Fibroblast of villous mesenchyme (primary cell): ENCODE measurements around the gene MUC5AC. TPM values are rescaled to one million over a fixed set of nuclear protein-coding genes. Genes with fewer than 3 reads are reported as not detected.

Experiments
- DNase-seq: peaks from one replicate; pipeline ENCODE4 v3.0.0-alpha.2; 2010; ENCODE audit warnings: low read depth
- H3K4me3 ChIP-seq: 2 replicates; pipeline ENCODE4 v1.5.1; 2011; ENCODE audit warnings: low read depth, mild to moderate bottlenecking, low read length
- total RNA-seq: library from RNA; depleted of rRNA; stranded (reverse); fragments of >200 nt; gene quantifications from 2 replicates; pipeline ENCODE4 v1.2.3, GENCODE V29; 2012
- TF ChIP-seq, protein P1 (sequence below): IDR thresholded peaks from 2 replicates; pipeline ENCODE4 v1.5.1; 2012; ENCODE audit warnings: low read depth, mild to moderate bottlenecking, low read length; ENCODE audit not compliant: insufficient read depth

MUC5AC gene
- total RNA-seq, 1 donor = not detected

DNA sequence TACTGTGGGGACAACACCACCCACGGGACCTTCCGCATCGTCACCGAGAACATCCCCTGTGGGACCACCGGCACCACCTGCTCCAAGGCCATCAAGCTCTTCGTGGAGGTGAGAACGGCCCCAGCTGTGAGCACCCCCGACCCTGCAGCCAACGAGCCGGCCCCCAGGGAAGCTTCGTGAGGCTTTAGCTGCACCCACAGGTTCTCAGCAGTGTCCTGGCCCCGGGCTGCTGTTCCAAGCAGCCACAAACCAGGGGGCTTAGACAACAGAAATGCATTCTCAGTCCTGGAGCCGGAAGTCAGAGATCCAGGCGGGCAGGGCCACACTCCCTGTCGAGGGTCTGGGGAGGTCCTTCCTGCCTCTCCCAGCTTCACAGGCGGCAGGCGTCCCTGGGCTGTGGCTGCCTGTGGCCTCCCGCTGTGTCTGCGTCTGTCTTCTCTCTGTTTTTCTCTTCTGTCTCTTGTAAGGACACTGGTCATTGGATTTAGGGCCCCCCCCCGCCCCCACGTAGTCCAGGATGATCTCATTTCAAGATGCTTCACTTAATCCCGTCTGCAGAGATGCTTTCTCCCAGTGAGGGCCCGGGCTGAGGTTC, 77.7 kb downstream of the MUC5AC start:
- DNase-seq = no peak
- TF ChIP-seq, protein P1, sequence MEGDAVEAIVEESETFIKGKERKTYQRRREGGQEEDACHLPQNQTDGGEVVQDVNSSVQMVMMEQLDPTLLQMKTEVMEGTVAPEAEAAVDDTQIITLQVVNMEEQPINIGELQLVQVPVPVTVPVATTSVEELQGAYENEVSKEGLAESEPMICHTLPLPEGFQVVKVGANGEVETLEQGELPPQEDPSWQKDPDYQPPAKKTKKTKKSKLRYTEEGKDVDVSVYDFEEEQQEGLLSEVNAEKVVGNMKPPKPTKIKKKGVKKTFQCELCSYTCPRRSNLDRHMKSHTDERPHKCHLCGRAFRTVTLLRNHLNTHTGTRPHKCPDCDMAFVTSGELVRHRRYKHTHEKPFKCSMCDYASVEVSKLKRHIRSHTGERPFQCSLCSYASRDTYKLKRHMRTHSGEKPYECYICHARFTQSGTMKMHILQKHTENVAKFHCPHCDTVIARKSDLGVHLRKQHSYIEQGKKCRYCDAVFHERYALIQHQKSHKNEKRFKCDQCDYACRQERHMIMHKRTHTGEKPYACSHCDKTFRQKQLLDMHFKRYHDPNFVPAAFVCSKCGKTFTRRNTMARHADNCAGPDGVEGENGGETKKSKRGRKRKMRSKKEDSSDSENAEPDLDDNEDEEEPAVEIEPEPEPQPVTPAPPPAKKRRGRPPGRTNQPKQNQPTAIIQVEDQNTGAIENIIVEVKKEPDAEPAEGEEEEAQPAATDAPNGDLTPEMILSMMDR = no peak
- H3K4me3 ChIP-seq = no peak overlapping the region

DNA sequence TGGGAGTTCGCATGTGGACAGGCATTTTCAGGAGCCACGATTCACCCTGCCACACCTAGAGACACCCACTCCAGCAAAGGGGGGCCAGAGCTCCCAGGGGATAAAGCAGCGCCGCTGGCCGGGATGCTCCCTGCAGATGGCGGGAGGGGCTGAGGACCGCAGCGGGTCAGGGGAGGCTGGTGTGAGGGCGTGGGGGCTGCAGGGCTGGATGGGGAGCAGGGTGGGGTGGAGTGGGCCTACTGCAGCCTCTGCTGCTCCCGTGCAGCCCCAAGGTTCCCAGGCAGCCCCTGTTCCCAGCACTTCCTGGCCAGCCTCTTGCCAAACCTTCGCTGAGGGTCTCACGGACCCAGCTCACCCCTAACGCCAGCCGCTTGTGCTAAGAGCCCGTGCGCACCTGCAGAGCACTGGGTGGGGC, 78.2 kb downstream of the MUC5AC start:
- no peak for DNase-seq
- TF ChIP-seq, protein P1 = no peak
- H3K4me3 ChIP-seq = no peak overlapping the region

DNA sequence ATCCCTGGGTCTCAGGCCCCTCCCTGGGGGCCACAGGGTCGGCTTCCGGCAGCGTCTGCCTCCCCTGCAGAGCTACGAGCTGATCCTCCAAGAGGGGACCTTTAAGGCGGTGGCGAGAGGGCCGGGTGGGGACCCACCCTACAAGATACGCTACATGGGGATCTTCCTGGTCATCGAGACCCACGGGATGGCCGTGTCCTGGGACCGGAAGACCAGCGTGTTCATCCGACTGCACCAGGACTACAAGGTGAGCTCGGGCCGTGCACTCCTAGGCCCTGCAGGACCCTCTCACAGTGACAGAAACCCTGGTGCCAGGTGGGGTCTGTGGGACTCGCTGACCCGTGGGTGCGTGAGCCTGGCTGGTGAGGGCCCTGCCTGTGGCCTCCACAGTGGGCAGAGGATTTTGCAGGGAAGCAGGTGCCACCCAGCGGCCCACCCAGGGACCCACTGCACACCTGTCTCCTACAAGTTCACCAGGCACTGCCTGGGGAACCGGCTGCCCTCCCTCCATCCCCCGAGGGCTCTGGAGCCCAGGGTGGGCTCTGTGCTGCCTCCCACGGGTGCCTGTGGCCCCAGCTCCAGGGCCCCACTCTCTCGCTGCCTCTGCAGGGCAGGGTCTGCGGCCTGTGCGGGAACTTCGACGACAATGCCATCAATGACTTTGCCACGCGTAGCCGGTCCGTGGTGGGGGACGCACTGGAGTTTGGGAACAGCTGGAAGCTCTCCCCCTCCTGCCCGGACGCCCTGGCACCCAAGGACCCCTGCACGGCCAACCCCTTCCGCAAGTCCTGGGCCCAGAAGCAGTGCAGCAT, 78.8 kb downstream of the MUC5AC start:
- no peak for DNase-seq
- no peak overlapping the region for H3K4me3 ChIP-seq
- TF ChIP-seq, protein P1 = no peak

DNA sequence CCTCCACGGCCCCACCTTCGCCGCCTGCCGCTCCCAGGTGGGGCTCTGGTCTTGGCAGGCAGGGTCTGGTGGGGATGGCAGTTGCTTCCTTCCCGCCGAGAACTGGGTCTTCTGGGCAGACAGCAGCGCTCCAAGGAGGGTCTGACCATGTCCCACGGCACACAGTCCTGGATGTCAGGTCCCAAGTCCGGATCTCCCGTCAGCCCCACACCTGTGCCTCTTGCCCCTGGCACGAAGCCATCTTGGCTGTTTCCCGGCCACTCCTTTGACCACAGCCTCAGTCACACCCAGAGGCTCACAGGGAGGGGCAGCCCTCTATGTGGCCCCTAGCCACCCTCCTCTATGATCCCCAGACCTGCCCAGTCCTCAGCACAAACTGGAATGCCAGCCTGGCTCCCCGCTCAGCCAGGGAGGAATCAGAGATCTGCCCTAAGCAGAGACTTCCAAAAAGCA, 79.4 kb downstream of the MUC5AC start:
- DNase-seq = no peak
- TF ChIP-seq, protein P1 = no peak
- no peak overlapping the region for H3K4me3 ChIP-seq

DNA sequence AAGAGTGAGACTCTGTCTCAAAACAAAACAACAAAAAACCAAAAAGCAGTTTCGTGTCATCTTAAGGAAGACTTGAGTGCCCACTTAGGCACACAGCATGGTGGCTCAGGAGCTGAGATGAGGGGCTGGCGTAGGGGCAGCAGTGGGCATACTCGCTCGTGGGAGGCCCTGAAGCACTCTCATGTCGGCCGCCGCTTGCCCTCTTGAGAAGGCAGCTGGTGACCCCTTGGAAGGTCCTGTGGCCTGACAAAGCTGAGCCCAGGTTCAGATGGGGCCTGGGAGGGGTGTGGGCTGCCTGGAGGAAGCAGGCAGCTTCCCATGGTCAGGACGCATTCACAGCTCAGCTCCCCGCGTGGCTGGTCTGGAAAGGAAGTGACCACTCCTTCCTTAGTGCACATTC, 80.1 kb downstream of the MUC5AC start:
- no peak overlapping the region for H3K4me3 ChIP-seq
- DNase-seq = no peak
- TF ChIP-seq, protein P1 = no peak

DNA sequence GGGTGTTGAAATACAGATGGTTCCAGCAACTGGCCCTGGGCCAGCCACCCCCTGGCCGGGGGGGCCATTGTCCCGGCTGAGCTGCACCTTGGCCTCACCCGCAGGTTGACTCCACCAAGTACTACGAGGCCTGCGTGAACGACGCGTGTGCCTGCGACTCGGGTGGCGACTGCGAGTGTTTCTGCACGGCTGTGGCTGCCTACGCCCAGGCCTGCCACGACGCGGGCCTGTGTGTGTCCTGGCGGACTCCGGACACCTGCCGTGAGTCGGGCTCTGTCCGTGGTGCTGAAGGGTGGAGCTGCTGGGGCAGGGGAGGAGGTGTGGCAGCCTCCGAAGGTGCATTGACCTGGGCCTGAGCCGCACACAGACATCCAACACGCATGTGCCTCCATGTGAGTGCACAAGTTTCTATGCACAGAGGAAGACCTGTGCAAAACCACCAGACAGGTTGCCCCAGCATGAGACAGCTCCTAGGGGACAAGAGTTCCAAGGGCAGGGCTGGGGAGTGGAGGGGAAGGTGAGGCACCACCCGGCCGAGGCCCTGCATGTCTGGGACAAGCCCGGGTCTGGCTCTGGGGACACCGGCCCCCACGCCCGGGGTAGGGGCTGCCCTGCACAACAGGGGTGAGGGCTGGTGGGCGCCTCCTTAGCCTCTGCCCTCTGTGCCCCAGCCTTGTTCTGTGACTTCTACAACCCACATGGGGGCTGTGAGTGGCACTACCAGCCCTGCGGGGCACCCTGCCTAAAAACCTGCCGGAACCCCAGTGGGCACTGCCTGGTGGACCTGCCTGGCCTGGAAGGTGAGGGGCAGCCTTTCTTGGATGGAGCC, 81.2 kb downstream of the MUC5AC start:
- H3K4me3 ChIP-seq = no peak overlapping the region
- DNase-seq = no peak
- TF ChIP-seq, protein P1 = no peak
